Measurements from ENCODE around the gene KLHL13. TPM values are rescaled to one million over a fixed set of nuclear protein-coding genes. Genes with fewer than 3 reads are reported as not detected.
"Not testable (repeated sequence)": the region's sequence is repeated elsewhere in the genome, so short reads cannot be mapped to it uniquely, and the experiment has no call there.

KLHL13 gene, protein sequence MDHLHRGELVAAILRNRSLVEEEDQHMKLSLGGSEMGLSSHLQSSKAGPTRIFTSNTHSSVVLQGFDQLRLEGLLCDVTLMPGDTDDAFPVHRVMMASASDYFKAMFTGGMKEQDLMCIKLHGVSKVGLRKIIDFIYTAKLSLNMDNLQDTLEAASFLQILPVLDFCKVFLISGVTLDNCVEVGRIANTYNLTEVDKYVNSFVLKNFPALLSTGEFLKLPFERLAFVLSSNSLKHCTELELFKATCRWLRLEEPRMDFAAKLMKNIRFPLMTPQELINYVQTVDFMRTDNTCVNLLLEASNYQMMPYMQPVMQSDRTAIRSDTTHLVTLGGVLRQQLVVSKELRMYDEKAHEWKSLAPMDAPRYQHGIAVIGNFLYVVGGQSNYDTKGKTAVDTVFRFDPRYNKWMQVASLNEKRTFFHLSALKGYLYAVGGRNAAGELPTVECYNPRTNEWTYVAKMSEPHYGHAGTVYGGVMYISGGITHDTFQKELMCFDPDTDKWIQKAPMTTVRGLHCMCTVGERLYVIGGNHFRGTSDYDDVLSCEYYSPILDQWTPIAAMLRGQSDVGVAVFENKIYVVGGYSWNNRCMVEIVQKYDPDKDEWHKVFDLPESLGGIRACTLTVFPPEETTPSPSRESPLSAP
- 0.45 TPM for polyA plus RNA-seq (2013, experiment 1 of 2; ENCODE audit: insufficient read length)
- polyA plus RNA-seq (2013, experiment 2 of 2; ENCODE audit: insufficient read length), result 1.9 TPM

DNA sequence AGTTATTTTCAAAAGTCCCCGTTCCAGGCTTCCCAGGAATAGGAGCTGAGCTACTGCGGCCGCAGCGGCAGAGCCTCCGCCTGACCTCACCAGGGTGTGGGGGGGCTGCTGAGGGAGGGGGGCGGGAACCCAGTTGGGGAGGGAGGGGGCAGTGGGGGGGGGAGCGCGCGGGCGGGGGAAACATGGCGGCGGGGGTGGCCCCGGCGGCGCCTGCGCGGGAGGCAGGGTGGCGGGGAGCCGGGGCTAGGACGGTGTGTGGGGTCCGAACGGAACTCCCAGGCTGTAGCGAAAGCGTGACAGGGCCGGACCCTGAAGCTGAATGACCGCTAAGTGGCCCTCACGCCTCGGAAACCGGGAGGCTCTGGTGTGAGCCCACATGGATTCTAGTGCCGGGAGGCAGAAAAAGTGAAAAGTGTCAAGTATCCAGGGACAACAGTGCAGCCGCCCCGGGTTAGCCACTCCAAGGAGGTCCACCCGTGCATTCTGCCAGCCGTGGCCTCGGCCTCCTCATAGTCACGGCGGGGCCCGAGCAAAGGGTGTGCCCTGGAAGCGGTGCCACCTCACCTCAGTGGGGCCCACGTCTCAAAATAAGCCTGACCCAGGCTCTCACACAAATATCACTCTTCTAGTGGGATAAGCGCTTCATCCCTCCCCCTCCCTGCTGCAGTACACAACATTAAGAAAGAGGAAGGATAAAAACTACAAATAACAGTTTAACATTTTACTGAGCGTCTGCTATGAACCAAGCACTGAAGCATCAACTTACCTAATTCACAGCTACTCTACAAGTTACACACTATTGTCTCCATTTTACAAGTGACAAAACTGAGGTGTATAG is at the start of gene KLHL13:
Gene KLHL13 (minus strand): TSS at position 98 of the 838 bp plus-strand sequence. CDS start 88,337 bp downstream, outside the sequence.
- DNase-seq, result peak; percentile 28

DNA sequence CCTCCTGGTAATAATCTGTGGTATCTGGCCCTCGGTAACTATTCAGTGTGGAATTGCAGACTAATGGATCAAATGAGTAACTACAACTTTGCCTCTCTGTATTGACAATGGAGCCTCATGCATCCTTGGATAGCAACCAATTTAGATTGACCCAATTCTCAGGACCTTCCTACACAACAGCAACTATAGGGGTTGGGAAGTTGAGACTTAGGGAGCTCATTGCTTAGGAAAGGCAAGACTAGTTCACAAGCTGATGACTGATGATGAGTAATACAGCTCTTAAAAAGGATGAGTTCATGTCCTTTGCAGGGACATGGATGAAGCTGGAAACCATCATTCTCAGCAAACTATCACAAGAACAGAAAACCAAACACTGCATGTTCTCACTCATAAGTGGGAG is 47.5 kb upstream of the KLHL13 start:
- no peak for DNase-seq

DNA sequence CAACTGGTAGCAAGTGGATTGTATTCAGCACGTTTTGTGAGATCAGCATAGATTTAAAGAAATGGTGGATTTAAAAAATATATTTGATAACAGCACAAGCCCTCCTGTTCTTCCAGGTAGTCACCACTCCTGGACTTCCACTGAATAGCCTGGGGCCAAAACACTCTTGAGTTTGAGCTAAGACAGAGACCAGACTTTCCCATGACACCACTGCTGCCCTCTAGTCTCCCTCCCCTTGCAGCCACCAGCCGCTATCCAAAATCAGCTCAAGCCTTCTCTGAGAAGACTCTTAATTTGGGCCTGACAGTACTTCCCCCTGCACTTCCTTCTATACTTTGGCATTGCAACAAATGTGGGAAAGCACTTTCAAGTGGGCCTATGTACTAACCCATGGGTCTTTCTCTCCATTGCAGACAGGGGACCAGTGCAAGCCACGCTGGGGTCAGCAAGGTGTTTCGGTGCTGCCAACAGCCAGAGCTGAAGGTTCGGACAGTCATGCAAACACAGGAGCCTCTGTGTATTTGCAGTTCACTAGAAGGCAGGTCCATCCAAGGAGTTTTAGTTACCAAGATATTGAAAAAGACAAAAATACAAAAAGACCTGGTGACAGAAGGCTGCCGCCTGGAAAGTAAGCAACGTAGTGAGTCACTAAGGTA is 40.5 kb upstream of the KLHL13 start:
- no peak for DNase-seq

DNA sequence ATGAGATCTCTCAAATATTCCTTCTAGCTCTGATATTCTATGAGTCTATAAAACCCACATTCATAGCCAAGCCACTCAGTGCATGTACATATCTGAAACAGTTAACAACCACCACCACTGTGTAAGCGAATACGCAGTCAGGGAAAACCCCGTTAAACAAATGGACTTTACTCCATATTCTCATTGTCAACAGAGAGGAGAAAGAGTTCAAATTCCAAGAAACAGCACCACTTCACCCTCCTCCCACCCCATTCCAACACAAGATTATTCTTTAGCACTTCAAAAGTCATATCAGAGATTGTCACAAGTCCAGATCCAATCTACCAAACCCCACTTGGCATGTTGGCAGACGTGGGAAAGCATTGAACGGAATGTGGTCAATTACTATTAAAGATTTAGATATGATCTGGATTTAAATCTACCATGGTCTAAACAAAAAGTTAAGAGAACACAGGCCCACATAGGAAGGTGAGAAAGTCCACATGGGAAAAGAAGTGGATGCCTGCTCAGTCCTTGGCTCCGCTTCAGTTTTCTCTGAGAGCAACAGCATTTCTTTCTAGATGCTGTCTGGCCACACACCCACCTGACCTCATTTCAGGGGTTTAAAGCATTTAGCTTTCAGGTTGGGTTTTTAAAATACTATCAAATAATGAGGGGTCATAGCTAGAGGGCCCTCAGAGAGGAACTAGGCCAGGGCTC is 39.8 kb upstream of the KLHL13 start:
- no peak for DNase-seq

DNA sequence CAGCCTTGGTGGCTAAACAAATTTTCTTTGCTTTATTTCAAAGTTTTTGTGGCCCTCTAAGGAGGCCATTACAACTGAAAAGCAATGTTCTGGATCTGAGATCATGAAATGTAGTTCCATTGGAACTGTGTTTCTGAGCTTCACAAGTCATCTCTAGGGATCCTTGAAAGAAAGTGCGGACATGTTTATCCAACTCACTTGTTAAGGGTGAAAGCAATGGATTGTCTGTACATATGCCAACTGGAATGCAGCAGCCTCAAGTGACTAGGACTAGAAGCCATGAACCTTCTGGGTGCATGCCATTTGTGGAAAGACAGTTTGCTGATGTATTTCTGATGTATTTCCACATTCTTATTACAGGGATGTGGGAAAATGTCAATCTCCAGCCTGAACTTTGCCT is 36.7 kb upstream of the KLHL13 start:
- DNase-seq, result no peak

DNA sequence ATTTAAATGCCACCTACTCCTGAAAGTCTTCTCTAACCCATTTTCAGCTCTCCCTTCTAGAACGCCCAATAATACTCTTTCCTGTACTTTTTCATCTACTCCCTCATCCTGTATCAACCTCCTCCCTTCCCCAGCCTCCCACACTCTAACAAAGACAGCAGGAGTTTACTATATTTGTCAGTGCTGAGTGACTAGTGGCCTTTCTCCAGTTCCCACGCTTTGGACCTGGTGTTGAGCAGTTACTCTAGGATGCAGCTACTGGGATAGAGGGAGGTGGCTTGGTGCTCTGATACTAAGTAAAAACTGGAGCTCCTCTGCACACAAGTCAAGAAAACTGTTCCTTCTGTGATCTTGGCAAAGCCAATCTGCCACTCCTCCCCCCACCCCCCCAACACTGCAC is 36.1 kb upstream of the KLHL13 start:
- no peak for DNase-seq

DNA sequence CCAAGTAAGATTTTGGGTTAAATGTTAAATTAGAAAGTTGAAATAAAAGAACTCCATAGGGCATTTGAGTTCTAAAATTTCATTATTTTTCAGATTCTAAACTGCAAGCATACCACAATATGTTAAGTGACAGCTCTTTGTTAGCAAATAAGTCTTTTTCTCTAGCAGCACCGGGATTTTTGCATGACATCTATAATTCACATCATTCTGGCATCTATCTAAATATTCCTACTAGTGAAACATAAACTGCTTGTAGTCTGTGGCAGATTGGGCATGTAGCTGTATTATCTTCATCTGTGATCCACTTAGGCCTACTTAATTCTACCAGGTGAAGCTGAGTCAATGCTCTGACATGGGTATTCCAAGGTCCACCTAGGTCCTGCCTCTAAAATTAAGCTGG is 32.1 kb upstream of the KLHL13 start:
- DNase-seq, result no peak

DNA sequence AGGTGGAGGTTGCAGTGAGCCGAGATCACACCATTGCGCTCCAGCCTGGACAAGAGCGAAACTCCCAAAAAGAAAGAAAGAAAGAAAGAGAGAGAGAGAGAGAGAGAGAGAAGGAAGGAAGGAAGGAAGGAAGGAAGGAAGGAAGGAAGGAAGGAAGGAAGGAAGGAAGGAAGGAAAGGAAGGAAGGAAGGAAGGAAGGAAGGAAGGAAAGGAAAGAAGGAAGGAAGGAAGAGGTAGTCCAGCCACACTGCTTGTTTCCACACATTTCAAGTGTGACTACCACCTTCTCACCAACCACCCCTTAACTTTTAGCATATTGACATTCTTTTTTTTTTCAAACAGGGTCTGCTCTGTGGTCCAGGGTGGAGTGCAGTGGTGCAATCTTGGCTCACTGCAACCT is 31.2 kb upstream of the KLHL13 start:
- DNase-seq, result not testable (repeated sequence)

DNA sequence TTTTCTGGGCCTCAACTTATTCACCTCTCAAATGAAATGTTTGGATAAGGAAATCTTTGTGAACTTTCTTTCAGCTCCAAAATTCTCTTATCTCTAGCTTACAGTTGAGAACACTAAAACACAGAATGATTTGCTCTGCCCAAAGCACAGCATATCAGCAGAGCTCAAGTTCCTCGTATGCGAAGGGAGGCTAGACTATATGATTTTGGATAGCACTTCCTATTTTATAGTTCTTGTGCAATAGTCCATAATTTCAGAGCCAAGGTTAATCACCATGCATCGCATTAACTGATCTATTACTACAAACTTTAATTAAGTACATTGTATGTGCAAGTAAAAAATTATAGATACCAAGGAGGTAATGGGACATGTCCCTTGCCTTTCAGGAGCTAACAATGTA is 27.0 kb upstream of the KLHL13 start:
- DNase-seq, result no peak

DNA sequence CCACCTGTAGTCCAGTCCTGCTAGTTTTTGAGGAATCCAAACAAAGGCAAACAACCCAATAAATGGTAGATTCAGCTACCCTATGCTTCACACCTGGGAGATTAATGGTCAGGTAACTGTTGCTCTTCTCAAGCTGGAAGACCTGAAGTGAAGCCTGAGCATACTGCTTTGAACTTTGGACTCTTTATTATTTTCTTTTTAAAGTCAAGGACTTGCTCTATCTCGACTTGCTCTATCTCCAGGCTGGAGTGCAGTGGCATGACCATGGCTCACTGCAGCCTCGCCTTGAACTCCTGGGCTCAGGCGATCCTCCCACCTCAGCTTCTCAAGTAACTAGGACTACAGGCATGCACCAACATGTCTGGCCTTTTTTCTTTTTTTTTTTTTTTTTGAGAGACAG is 14.7 kb upstream of the KLHL13 start:
- no peak for DNase-seq

DNA sequence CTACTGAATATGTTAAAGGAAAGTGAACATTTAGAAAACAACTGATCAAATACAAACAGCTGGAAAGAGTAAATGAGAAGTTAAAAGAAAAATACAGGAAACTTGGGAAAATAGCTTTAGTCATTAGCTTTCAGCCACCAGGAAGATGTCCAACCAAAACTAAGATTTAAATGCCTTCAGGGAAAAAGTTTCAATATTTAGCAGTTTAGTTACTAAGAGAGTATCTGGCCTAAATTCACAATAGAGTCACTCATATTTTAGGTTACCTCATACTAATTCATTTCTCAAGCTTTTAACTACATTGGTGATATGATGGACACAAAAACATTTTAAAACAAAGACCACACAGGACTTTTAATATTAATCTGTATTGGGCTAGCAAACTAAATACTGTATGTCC is 13.1 kb upstream of the KLHL13 start:
- DNase-seq, result no peak

DNA sequence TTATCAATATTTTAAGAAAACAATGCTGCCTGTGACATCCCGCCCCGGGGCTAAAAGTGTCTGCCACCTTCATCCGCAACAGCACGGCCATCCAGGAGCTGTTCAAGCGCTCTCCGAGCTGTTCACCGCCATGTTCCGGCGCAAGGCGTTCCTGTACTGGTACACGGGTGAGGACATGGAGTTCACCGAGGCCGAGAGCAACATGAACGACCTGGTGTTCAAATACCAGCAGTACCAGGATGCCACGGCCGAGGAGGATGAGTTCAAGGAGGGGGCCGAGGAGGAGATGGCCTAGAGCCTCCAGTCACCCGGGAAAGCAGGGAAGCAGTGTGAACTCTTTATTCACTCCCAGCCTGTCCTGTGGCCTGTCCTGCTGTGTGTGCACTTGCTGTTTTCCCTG is 12.1 kb upstream of the KLHL13 start:
- no peak for DNase-seq

DNA sequence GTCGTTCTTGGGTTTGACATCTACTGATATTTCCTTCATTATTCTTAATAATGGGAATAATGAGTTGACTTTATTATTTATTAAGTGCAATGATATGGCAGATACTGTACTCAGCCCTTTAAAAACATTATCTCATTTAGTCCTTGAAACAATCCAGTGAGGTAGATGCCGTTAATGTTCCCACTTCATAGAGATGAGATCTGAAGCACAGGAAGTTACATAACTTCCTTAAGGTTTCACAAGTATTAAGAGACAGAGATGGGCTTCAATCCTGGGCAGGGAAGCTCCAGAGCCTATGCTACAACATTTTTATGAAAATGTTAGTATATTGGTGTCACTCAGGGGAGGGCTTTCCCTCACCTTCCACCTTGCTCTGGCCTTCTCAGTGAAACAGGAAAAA is 9.7 kb upstream of the KLHL13 start:
- no peak for DNase-seq

DNA sequence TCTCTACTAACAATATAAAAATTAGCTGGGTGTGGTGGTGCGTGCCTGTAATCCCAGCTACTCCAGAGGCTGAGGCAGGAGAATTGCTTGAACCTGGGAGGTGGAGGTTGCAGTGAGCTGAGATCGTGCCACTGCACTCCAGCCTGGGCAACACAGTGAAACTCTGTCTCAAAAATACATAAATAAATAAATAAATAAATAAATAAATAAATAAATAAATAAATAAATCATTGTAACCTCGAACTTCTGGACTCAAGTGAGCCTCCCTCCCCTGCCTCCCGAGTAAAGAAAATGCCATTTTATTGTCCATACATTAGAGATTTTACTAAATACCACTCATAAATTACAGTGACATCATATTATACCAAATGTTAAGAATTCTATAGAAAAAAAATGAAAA is 7.6 kb upstream of the KLHL13 start:
- not testable (repeated sequence) for DNase-seq

DNA sequence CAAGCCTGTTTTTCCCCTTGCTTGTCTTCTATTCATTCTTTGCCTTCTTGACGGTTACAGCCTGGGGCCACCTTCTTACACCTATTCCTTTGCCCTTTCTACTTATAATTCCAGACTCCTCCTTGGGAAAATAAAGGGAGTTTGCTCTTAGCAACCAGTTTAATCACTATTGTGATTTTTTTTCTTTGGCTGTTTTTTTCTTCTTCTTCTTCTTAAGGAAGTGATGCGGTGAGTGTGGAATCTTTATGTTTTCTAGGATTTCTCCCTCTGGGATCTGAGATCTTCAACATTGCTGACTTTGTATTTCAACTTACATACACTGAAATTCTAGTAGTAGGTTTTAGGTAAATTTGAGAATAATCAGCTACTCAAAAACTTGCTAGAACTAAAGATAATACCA is 1.1 kb upstream of the KLHL13 start:
- DNase-seq, result no peak

DNA sequence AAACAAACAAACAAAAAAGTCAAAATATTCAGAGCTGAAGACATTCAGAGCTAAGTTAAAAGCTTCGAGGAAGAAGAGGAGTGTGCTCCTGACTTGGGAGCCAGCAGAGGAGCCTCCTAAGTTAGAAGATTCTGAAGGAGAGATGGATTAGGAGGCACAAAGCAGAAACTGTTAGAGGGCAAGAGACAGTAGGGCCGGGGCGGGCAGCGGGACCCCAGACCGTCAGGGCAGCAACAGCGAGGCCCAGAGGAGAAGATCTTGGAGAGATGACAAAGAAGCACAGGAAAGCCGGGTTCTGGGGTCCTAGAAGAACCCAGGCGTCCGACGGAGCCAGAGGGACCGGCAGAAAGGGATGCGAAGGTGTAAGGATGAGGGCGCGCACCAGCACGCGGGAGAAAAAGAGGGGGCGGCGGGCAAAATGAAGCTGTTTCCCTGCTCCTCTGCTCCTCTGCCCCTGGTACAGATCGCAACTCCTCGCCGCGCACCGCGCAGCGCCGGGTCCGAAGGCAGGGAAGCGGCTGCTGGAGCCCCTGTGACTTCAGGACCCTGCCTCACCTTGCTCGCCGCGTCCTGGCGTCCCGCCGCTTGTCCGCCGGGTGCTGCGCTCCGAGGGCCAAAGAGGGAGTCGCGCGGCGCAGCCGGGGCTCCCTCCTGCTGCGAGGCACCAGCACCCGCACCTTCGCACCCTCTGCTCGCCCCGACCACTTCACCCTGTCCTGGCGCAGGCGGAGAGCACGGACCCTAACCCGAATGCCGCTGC is 477 bp downstream of the KLHL13 start:
- no peak for DNase-seq

DNA sequence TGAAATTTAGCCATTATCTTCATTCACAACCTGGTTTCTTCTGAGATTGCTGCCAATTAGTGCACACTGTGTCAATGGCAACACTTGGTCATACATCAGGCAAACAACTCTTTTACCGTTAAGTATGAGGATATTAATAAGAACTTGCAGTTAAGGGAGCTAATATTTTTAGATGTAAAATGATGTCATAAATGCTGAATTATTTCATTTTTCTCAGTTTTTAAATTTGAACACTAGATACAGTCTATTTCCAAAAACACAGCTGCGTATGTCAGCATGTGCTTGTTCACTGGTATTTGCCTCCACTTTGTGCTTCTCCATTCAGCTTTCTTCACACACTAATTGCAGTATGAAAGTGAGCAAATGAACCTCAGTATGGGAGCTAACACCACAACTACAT is 1.6 kb downstream of the KLHL13 start:
- no peak for DNase-seq

DNA sequence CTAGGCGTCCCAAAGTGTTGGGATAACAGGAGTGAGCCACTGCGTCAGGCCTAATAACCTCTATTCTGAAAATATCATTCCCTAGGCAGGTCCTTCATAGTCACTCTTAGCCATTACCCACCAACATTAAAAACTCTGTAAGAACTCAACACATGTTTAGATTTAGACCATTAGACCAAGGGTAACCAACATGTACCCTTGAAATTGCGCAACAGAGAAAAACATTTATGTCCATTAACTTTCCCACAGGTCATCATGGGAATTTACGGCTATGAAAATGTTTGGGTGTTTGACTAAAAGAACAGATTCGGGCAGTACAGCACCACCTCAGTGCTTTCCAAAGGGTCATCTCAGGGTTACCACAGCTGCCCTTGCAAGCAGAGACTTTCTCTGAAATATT is 7.5 kb downstream of the KLHL13 start:
- DNase-seq, result no peak

DNA sequence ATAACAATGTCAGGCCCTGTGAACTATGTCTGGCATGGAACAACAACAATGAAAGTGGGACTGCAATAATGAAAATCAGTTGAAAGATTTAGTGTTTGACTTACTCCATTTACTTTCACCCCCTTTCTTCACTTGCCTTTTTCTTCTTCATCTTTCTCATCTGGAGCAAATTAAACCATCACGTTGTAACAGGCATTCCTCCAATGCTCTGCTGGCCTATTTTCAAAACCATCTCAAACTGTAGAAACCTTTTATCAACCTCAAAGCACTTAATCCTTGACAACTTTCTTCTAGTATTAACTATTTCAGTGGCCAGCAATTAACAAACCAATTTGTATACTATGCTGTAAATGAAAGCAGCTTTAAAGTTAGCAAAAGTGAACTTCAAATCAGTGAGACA is 8.3 kb downstream of the KLHL13 start:
- DNase-seq, result no peak

DNA sequence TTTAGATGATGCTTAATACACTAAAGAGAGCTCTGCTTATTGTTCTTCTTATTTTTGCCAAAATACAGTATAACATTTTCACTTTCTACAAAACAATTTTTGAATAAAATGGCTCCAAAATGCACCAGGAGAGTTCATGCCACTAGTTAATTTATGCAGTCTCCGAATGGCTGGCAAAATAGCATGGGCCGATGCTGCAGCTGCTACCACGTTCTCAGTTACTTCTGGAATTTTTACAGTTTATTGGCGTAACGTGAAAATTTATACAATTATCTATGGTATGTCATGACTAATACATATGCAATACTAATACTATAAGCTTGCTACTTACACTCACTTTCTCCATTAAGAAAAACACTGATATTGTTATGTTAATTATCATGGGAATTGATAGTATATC is 16.5 kb downstream of the KLHL13 start:
- DNase-seq, result no peak

DNA sequence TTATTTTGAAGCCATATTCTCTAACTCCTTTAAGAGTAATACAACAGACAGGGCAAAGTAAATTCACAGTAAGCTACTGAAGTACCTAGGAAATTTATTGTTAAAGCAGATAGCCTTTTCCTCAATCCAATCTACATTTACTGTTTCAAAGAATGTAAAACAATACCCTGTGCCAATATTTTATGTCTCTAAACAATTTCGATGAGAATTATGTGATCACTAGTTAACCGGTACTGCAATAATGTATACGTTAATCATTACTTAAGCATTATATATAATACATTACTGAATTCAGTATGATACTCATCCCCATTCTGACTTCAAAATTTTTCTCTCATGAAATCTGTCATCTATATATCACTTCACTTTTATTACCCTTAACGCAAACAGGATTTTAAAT is 28.5 kb downstream of the KLHL13 start:
- no peak for DNase-seq
